ENCODE measurements around the gene TTC23. TPM values are rescaled to one million over a fixed set of nuclear protein-coding genes. Genes with fewer than 3 reads are reported as not detected.

Gene TTC23
- total and polyA plus RNA-seq, 9 of the 15 experiments (the other 6 are each of a cell fraction or from before 2014, with no cell fraction given) = 0.41 to 4.5 (median 2.5) TPM

DNA sequence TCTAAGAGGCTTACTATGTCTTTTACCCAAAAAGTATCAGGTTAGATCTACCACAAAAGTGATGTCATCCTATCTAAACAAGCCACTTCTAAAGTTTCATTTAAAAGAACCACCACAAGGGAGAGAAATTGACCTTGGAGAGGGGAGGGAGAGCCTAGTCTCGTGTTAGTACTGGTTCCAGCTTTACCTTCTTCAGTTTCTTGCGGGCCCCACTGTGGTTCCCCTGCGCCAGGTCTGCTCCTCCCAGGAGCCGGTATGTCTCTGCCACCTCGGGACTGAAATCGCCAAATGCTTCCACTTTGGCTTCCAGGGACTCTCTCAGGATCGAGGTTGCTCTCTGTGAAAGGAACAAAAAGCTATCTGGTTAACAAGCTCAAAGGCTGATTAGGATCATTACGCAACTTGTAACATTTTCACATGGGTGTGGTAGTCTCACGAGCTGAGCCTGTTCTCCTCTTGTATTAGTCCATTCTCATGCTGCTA is 93.4 kb downstream of the TTC23 start (continued):
- TF ChIP-seq GTF2A2 (tag; IDR thresholded peaks at IDR 0.05) = no peak
- TF ChIP-seq, protein P1, sequence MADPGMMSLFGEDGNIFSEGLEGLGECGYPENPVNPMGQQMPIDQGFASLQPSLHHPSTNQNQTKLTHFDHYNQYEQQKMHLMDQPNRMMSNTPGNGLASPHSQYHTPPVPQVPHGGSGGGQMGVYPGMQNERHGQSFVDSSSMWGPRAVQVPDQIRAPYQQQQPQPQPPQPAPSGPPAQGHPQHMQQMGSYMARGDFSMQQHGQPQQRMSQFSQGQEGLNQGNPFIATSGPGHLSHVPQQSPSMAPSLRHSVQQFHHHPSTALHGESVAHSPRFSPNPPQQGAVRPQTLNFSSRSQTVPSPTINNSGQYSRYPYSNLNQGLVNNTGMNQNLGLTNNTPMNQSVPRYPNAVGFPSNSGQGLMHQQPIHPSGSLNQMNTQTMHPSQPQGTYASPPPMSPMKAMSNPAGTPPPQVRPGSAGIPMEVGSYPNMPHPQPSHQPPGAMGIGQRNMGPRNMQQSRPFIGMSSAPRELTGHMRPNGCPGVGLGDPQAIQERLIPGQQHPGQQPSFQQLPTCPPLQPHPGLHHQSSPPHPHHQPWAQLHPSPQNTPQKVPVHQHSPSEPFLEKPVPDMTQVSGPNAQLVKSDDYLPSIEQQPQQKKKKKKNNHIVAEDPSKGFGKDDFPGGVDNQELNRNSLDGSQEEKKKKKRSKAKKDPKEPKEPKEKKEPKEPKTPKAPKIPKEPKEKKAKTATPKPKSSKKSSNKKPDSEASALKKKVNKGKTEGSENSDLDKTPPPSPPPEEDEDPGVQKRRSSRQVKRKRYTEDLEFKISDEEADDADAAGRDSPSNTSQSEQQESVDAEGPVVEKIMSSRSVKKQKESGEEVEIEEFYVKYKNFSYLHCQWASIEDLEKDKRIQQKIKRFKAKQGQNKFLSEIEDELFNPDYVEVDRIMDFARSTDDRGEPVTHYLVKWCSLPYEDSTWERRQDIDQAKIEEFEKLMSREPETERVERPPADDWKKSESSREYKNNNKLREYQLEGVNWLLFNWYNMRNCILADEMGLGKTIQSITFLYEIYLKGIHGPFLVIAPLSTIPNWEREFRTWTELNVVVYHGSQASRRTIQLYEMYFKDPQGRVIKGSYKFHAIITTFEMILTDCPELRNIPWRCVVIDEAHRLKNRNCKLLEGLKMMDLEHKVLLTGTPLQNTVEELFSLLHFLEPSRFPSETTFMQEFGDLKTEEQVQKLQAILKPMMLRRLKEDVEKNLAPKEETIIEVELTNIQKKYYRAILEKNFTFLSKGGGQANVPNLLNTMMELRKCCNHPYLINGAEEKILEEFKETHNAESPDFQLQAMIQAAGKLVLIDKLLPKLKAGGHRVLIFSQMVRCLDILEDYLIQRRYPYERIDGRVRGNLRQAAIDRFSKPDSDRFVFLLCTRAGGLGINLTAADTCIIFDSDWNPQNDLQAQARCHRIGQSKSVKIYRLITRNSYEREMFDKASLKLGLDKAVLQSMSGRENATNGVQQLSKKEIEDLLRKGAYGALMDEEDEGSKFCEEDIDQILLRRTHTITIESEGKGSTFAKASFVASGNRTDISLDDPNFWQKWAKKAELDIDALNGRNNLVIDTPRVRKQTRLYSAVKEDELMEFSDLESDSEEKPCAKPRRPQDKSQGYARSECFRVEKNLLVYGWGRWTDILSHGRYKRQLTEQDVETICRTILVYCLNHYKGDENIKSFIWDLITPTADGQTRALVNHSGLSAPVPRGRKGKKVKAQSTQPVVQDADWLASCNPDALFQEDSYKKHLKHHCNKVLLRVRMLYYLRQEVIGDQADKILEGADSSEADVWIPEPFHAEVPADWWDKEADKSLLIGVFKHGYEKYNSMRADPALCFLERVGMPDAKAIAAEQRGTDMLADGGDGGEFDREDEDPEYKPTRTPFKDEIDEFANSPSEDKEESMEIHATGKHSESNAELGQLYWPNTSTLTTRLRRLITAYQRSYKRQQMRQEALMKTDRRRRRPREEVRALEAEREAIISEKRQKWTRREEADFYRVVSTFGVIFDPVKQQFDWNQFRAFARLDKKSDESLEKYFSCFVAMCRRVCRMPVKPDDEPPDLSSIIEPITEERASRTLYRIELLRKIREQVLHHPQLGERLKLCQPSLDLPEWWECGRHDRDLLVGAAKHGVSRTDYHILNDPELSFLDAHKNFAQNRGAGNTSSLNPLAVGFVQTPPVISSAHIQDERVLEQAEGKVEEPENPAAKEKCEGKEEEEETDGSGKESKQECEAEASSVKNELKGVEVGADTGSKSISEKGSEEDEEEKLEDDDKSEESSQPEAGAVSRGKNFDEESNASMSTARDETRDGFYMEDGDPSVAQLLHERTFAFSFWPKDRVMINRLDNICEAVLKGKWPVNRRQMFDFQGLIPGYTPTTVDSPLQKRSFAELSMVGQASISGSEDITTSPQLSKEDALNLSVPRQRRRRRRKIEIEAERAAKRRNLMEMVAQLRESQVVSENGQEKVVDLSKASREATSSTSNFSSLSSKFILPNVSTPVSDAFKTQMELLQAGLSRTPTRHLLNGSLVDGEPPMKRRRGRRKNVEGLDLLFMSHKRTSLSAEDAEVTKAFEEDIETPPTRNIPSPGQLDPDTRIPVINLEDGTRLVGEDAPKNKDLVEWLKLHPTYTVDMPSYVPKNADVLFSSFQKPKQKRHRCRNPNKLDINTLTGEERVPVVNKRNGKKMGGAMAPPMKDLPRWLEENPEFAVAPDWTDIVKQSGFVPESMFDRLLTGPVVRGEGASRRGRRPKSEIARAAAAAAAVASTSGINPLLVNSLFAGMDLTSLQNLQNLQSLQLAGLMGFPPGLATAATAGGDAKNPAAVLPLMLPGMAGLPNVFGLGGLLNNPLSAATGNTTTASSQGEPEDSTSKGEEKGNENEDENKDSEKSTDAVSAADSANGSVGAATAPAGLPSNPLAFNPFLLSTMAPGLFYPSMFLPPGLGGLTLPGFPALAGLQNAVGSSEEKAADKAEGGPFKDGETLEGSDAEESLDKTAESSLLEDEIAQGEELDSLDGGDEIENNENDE (IDR thresholded peaks at IDR 0.05; ENCODE audit: low read depth, low read length) = no peak
- TF ChIP-seq NCOA1 (IDR thresholded peaks at IDR 0.05; ENCODE audit: low read depth) = no peak
- TF ChIP-seq, protein P2, sequence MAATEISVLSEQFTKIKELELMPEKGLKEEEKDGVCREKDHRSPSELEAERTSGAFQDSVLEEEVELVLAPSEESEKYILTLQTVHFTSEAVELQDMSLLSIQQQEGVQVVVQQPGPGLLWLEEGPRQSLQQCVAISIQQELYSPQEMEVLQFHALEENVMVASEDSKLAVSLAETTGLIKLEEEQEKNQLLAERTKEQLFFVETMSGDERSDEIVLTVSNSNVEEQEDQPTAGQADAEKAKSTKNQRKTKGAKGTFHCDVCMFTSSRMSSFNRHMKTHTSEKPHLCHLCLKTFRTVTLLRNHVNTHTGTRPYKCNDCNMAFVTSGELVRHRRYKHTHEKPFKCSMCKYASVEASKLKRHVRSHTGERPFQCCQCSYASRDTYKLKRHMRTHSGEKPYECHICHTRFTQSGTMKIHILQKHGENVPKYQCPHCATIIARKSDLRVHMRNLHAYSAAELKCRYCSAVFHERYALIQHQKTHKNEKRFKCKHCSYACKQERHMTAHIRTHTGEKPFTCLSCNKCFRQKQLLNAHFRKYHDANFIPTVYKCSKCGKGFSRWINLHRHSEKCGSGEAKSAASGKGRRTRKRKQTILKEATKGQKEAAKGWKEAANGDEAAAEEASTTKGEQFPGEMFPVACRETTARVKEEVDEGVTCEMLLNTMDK (IDR thresholded peaks at IDR 0.05; ENCODE audit: borderline replicate concordance, insufficient read depth, low read depth, low read length, poor library complexity, severe bottlenecking) = no peak
- no peak for TF ChIP-seq ZNF263 (CRISPR knock-in tag; IDR thresholded peaks at IDR 0.05; ENCODE audit: borderline replicate concordance)

All from K562 (cell line).